ENCODE measurements around the gene UVSSA. TPM values are rescaled to one million over a fixed set of nuclear protein-coding genes. Genes with fewer than 3 reads are reported as not detected.

UVSSA gene
- total RNA-seq, 1 donor from 2014 or later: 33.9 TPM

DNA sequence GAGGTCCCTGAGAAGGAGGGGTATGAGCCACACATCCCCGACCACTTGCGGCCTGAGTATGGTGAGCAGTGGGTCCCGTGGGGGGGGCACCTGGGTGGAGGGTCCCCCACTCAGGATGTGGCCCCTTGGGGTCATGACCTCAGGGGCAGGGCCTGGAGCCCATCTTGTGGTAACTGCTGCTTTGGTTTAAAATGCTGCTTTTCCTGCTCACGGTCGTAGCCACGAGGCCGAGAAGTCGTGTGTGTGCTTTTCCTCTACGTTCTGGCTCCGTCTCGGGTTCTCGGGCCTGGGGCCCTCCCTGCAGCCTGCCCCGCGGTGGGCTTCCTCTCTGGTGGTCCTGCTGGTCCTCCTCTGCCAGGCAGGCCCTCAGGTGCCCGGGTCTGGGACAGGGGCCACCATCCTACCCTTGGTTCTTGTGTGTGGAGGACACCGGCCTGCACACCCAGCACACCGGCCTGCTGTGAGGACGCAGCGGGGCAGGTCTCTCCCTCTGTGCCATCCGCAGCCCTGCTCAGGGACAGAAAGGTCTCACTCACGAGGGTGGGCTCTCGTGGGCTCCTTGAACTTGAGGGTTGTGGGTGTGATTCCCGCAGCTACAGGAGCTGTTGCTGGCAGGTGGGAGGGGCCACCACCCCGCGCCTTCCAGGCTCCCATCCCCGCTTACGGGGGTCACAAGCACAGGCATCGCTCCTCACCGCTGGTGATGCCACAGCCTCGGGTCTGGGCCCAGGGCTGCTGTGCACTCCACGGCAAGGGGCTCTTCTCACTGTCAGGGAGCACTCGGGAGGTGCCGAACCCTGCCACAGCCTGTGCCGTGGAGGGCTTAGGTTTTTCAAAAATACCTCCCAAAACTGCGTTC, 19.6 kb downstream of the UVSSA start:
- Mint-ChIP-seq H3K27me3 (ENCODE audit: unreplicated experiment) (no peaks in the 10 kb centered on the region), H3K36me3 (ENCODE audit: unreplicated experiment) (peaks cover 10% of the 10 kb centered on the region)
- DNase-seq: peak; percentile 7

DNA sequence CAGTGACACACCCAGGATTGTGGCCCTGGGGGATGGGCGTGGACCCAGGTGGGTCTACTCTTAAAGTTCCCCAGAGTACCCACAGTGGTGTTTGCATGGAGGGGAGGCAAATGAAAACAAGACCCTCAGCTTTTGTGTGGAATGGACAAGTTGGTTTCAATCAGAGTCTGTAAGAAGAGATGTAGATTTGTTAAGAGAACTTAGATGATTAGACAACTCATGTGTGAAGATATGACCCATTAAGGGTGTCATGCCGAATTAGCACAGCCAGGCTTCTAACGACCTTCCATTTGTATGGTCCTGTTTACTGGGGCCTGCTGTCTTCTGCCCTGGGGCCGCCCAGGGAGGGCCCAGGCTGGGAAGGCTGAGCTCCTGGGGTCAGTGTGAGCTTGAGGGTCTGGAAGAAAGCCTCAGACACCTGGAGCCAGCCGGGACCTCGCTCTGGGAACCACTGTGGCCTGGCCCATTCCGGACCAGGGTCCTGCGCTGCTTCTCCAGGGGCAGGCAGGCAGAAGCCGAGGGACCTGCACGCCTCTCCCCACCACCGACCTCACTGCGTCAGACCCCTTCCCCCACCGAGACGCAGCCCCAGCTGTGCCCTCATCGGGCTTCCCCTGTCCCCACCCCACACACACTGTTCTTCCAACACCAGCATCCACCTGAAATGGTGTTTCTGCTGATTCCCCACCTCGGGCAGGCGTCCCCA, 20.4 kb downstream of the UVSSA start:
- peak; percentile 10 for DNase-seq
- Mint-ChIP-seq H3K36me3 (ENCODE audit: unreplicated experiment) (peaks cover 10% of the 10 kb centered on the region), H3K27me3 (ENCODE audit: unreplicated experiment) (no peaks in the 10 kb centered on the region), H3K4me1 (ENCODE audit: low read depth, unreplicated experiment) (peaks cover 13% of the 10 kb centered on the region), H3K27ac (ENCODE audit: unreplicated experiment) (no peak overlapping the region), H3K4me3 (ENCODE audit: unreplicated experiment) (no peak overlapping the region), H3K9me3 (ENCODE audit: unreplicated experiment) (peaks cover 5% of the 10 kb centered on the region)
- TF ChIP-seq CTCF (IDR thresholded peaks at IDR 0.05; ENCODE audit: partially characterized antibody, unreplicated experiment): no peak

More for the DNA sequence above, 19.6 kb downstream of the UVSSA start:
- peaks cover 13% of the 10 kb centered on the region for H3K4me1 Mint-ChIP-seq (ENCODE audit: low read depth, unreplicated experiment)
- H3K27ac Mint-ChIP-seq (ENCODE audit: unreplicated experiment): no peak overlapping the region
- peaks cover 5% of the 10 kb centered on the region for H3K9me3 Mint-ChIP-seq (ENCODE audit: unreplicated experiment)
- TF ChIP-seq CTCF (IDR thresholded peaks at IDR 0.05; ENCODE audit: partially characterized antibody, unreplicated experiment): no peak
- no peak overlapping the region for H3K4me3 Mint-ChIP-seq (ENCODE audit: unreplicated experiment)

DNA sequence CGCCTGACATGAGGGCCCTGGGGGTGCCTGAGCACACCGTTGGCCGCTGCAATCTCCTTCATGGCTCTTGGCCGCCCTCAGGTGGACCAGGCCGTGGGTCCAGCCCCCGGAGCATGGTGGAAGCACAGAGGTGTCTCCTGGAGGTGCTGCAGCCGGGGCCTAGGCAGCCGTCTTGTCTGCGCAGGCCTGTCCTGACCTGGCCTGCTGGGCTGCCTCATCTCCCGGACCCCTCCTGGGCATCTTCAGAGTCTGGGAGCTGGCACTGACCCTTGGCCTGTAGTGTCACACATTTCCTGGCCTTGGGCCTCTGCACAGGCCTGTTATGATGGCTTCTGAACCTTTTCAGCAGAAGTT, 20.9 kb downstream of the UVSSA start:
- H3K4me1 Mint-ChIP-seq (ENCODE audit: low read depth, unreplicated experiment): peaks cover 13% of the 10 kb centered on the region
- H3K27ac Mint-ChIP-seq (ENCODE audit: unreplicated experiment): no peak overlapping the region
- no peaks in the 10 kb centered on the region for H3K27me3 Mint-ChIP-seq (ENCODE audit: unreplicated experiment)
- H3K9me3 Mint-ChIP-seq (ENCODE audit: unreplicated experiment): peaks cover 5% of the 10 kb centered on the region
- no peak overlapping the region for H3K4me3 Mint-ChIP-seq (ENCODE audit: unreplicated experiment)
- no peak for TF ChIP-seq CTCF (IDR thresholded peaks at IDR 0.05; ENCODE audit: partially characterized antibody, unreplicated experiment)
- peaks cover 13% of the 10 kb centered on the region for H3K36me3 Mint-ChIP-seq (ENCODE audit: unreplicated experiment)
- DNase-seq: no peak

DNA sequence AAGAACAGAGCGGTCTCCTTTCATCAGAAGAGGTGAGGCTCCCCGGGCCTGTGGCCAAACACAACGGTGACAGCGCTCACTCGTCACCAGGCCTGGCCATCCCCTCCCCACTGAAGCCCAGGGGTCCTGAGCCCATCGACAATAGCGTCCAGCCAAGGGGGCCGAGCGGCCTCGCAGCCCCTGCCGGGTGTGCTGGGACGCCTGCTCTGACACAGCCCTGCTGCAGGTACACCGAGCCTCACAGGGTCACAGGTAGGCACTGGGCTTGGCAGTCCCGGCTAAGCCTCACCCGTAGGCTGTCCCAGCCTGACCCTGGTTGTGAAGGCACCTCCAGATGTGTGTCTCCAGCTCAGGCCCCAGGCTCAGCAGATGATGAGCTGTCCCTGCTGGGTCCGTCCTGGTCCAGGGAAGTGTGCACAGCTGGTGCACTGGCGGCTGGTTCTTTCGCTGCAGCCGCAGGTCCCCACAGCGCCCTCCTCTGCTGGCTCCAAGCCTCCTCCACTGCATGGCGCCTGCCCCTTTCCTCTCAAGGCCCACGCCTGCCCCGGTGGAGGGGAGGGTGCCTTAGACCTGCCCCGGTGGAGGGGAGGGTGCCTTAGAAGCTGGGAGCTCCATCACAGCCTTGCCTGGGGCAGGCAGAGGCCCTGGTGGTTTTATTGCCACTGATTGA, 21.5 kb downstream of the UVSSA start:
- H3K4me1 Mint-ChIP-seq (ENCODE audit: low read depth, unreplicated experiment): peaks cover 11% of the 10 kb centered on the region
- DNase-seq: peak; percentile 48
- no peak for TF ChIP-seq CTCF (IDR thresholded peaks at IDR 0.05; ENCODE audit: partially characterized antibody, unreplicated experiment)
- H3K36me3 Mint-ChIP-seq (ENCODE audit: unreplicated experiment): peaks cover 20% of the 10 kb centered on the region
- H3K27ac Mint-ChIP-seq (ENCODE audit: unreplicated experiment): no peak overlapping the region
- H3K9me3 Mint-ChIP-seq (ENCODE audit: unreplicated experiment): peaks cover 5% of the 10 kb centered on the region
- no peak overlapping the region for H3K4me3 Mint-ChIP-seq (ENCODE audit: unreplicated experiment)
- no peaks in the 10 kb centered on the region for H3K27me3 Mint-ChIP-seq (ENCODE audit: unreplicated experiment)

Measured in glutamatergic neuron (in vitro differentiated cells).